ENCODE results near the gene MPPE1.
A peak's percentile ranks its signal among the peaks of the same experiment; 100 is the strongest.

The MPPE1 gene

DNA sequence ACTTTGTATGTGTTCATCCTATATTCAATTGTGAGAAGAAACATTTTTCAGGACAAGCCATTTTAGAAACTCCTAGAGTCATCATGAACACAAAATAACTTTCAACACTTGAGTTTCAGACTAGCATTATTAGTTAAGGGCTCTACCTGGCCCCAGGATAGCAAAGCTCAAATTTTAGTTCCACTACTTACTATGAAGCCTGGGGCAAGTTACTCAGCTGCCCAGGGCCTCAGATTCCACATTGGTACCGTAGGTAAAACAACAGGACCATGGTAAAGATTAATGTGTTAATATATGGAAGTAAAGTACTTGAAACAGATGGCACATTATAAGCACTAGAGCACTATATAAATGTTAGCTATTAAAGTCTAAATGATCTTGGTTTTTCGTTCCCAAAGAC, 19.4 kb downstream of the MPPE1 start:
- no peak overlapping the region for H2BK5ac ChIP-seq (ENCODE audit: low read length)
- no peak overlapping the region for H2BK12ac ChIP-seq (ENCODE audit: low read length)
- H3K4ac ChIP-seq (ENCODE audit: low read length) = no peak overlapping the region
- peaks cover 0 to 2% of the 10 kb centered on the region in 2 donors for H3K4me1 ChIP-seq (ENCODE audit: control insufficient read depth in 2 of 2, insufficient read depth in 1 of 2, low read depth in 1 of 2, low read length in 2 of 2)
- no peak overlapping the region for H3K9ac ChIP-seq (ENCODE audit: low read depth, low read length, poor library complexity)
- H3K4me2 ChIP-seq (ENCODE audit: insufficient read depth, low read length, poor library complexity, severe bottlenecking) = no peak overlapping the region
- no peaks in the 10 kb centered on the region for H3K9me3 ChIP-seq (replicated peaks in 1 of 2; ENCODE audit: control insufficient read depth in 2 of 2, insufficient read depth in 1 of 2, low read depth in 1 of 2, low read length in 2 of 2)
- no peak overlapping the region for H4K8ac ChIP-seq (ENCODE audit: low read depth, low read length)
- H2AFZ ChIP-seq (ENCODE audit: low read length) = no peak overlapping the region
- no peak overlapping the region for H3K14ac ChIP-seq (ENCODE audit: low read length)
- H3K27me3 ChIP-seq (ENCODE audit: control insufficient read depth in 3 of 3, insufficient read depth in 3 of 3, low read depth in 1 of 3, low read length in 3 of 3) = no peaks in the 10 kb centered on the region
- H3K36me3 ChIP-seq (replicated peaks in 1 of 2; ENCODE audit: control insufficient read depth in 2 of 2, insufficient read depth in 2 of 2, low read length in 2 of 2) = peaks cover 4 to 74% of the 10 kb centered on the region in 2 donors
- H2BK15ac ChIP-seq (ENCODE audit: low read length) = no peak overlapping the region
- no CpG with 5 or more reads among the region's 2 CpGs for WGBS, 2 donors (ENCODE audit: extremely low coverage in 2 of 2, insufficient read length in 2 of 2, insufficient replicate concordance in 1 of 2)
- H3K23ac ChIP-seq (ENCODE audit: low read depth, low read length, poor library complexity) = no peak overlapping the region
- no peak overlapping the region for H2AK5ac ChIP-seq (ENCODE audit: low read depth, low read length)
- H4K91ac ChIP-seq (ENCODE audit: low read depth, low read length, poor library complexity) = no peak overlapping the region
- H2BK120ac ChIP-seq (ENCODE audit: low read depth, low read length) = no peak overlapping the region
- no peak overlapping the region for H3K4me3 ChIP-seq (ENCODE audit: low read length in 2 of 2)
- H3K79me1 ChIP-seq (ENCODE audit: low read depth, low read length) = no peaks in the 10 kb centered on the region
- H3K27ac ChIP-seq (replicated peaks; ENCODE audit: low read length) = no peak overlapping the region
- no peak for DNase-seq (ENCODE audit: low spot score)
- H3K18ac ChIP-seq (ENCODE audit: low read length) = no peak overlapping the region

DNA sequence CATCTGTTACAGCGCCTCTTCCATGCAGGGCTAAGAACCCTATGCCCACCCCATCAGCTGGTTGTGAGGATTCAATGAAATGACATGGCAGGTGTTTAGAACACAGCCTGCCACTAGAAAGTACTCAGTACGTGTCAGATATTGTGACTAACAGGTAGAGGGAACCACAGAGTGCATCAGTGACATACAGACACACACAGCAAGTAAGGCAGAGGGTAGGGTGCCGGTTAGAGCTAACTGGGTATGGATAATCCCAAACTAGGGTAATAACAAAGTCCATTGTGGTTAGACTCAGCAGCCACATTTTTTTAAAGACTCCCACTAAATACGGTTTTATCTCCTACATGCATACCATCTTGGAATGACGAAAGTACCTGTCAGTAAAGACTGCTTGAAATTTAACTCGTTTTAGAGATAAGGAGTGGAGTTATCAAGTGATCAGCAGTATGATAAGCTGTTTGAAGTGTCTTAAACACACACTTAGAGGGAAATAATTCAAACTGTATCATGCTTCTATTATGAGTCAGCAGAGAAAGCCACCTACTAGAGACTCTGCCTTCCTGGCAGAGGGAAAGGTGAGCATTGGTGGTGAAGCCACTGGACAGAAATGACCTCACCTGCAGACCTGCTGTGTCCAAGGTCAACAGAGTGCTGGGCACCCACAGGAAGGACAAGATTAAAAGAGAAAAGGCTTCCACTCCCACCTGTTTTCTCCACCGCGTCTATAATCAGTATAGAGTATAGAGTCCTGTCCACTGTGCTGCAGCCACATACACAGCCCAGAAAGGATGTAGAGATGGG, 20.6 kb downstream of the MPPE1 start:
- no peak overlapping the region for H3K4ac ChIP-seq (ENCODE audit: low read length)
- H2AFZ ChIP-seq (ENCODE audit: low read length) = no peak overlapping the region
- H3K4me3 ChIP-seq (ENCODE audit: low read length in 2 of 2) = no peak overlapping the region
- H2BK12ac ChIP-seq (ENCODE audit: low read length) = no peak overlapping the region
- peaks cover 4 to 68% of the 10 kb centered on the region in 2 donors for H3K36me3 ChIP-seq (replicated peaks in 1 of 2; ENCODE audit: control insufficient read depth in 2 of 2, insufficient read depth in 2 of 2, low read length in 2 of 2)
- H3K4me2 ChIP-seq (ENCODE audit: insufficient read depth, low read length, poor library complexity, severe bottlenecking) = no peak overlapping the region
- no peak for DNase-seq (ENCODE audit: low spot score)
- H3K14ac ChIP-seq (ENCODE audit: low read length) = no peak overlapping the region
- no peaks in the 10 kb centered on the region for H3K79me1 ChIP-seq (ENCODE audit: low read depth, low read length)
- no peak overlapping the region for H4K91ac ChIP-seq (ENCODE audit: low read depth, low read length, poor library complexity)
- no peak overlapping the region for H3K9ac ChIP-seq (ENCODE audit: low read depth, low read length, poor library complexity)
- H2AK5ac ChIP-seq (ENCODE audit: low read depth, low read length) = no peak overlapping the region
- no CpG with 5 or more reads among the region's 8 CpGs for WGBS, 2 donors (ENCODE audit: extremely low coverage in 2 of 2, insufficient read length in 2 of 2, insufficient replicate concordance in 1 of 2)
- H2BK5ac ChIP-seq (ENCODE audit: low read length) = no peak overlapping the region
- peaks cover 0 to 2% of the 10 kb centered on the region in 2 donors for H3K4me1 ChIP-seq (ENCODE audit: control insufficient read depth in 2 of 2, insufficient read depth in 1 of 2, low read depth in 1 of 2, low read length in 2 of 2)
- H4K8ac ChIP-seq (ENCODE audit: low read depth, low read length) = no peak overlapping the region
- no peaks in the 10 kb centered on the region for H3K9me3 ChIP-seq (replicated peaks in 1 of 2; ENCODE audit: control insufficient read depth in 2 of 2, insufficient read depth in 1 of 2, low read depth in 1 of 2, low read length in 2 of 2)
- no peak overlapping the region for H3K27ac ChIP-seq (replicated peaks; ENCODE audit: low read length)
- no peak overlapping the region for H2BK15ac ChIP-seq (ENCODE audit: low read length)
- no peaks in the 10 kb centered on the region for H3K27me3 ChIP-seq (ENCODE audit: control insufficient read depth in 3 of 3, insufficient read depth in 3 of 3, low read depth in 1 of 3, low read length in 3 of 3)
- no peak overlapping the region for H2BK120ac ChIP-seq (ENCODE audit: low read depth, low read length)
- no peak overlapping the region for H3K18ac ChIP-seq (ENCODE audit: low read length)
- no peak overlapping the region for H3K23ac ChIP-seq (ENCODE audit: low read depth, low read length, poor library complexity)

DNA sequence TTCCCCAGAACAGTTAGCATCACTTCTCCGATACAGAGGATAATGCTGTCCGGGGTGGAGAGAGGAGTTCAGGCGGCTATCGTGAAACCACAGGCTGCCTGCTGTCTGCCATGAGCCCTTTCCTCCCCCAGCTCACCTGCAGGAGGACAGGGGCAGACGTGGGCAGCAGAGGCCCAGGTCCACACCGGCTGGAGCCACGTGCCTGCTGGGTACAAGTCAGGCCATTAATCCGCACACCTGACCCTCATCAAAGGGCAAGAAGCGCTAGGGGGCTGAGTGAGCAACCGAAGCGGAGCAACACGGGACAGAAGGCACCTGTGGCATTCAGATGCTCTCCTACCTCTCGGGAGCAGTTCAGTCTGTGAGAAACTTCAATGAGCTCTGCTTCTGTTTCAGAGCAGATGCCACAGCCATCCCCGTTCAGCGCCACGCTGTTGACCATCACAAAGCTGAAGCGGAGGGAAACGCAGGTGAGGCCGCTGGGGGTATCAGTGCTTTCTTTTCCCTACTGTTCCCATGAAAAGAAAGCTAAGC, 21.5 kb downstream of the MPPE1 start:
- peak overlapping the region; percentile 10 for H4K8ac ChIP-seq (ENCODE audit: low read depth, low read length)
- no peak overlapping the region for H2AK5ac ChIP-seq (ENCODE audit: low read depth, low read length)
- H3K4ac ChIP-seq (ENCODE audit: low read length) = no peak overlapping the region
- H4K91ac ChIP-seq (ENCODE audit: low read depth, low read length, poor library complexity) = no peak overlapping the region
- H2BK12ac ChIP-seq (ENCODE audit: low read length) = no peak overlapping the region
- H2BK5ac ChIP-seq (ENCODE audit: low read length) = no peak overlapping the region
- H3K79me1 ChIP-seq (ENCODE audit: low read depth, low read length) = no peaks in the 10 kb centered on the region
- H3K4me3 ChIP-seq (ENCODE audit: low read length in 2 of 2) = no peak overlapping the region
- H3K4me2 ChIP-seq (ENCODE audit: insufficient read depth, low read length, poor library complexity, severe bottlenecking) = no peak overlapping the region
- H3K9ac ChIP-seq (ENCODE audit: low read depth, low read length, poor library complexity) = peak overlapping the region; percentile 40
- H3K23ac ChIP-seq (ENCODE audit: low read depth, low read length, poor library complexity) = peak overlapping the region; percentile 75
- H3K9me3 ChIP-seq (replicated peaks in 1 of 2; ENCODE audit: control insufficient read depth in 2 of 2, insufficient read depth in 1 of 2, low read depth in 1 of 2, low read length in 2 of 2) = no peaks in the 10 kb centered on the region
- H2BK120ac ChIP-seq (ENCODE audit: low read depth, low read length) = no peak overlapping the region
- peaks cover 4 to 75% of the 10 kb centered on the region in 2 donors for H3K36me3 ChIP-seq (replicated peaks in 1 of 2; ENCODE audit: control insufficient read depth in 2 of 2, insufficient read depth in 2 of 2, low read length in 2 of 2)
- no peak for DNase-seq (ENCODE audit: low spot score)
- H3K4me1 ChIP-seq (ENCODE audit: control insufficient read depth in 2 of 2, insufficient read depth in 1 of 2, low read depth in 1 of 2, low read length in 2 of 2) = peaks cover 0 to 2% of the 10 kb centered on the region in 2 donors
- no peak overlapping the region for H3K27ac ChIP-seq (replicated peaks; ENCODE audit: low read length)
- no peak overlapping the region for H2AFZ ChIP-seq (ENCODE audit: low read length)
- peak overlapping the region; percentile 35 for H3K18ac ChIP-seq (ENCODE audit: low read length)
- no peaks in the 10 kb centered on the region for H3K27me3 ChIP-seq (ENCODE audit: control insufficient read depth in 3 of 3, insufficient read depth in 3 of 3, low read depth in 1 of 3, low read length in 3 of 3)
- no CpG with 5 or more reads among the region's 19 CpGs for WGBS, 2 donors (ENCODE audit: extremely low coverage in 2 of 2, insufficient read length in 2 of 2, insufficient replicate concordance in 1 of 2)
- H3K14ac ChIP-seq (ENCODE audit: low read length) = no peak overlapping the region
- peak overlapping the region; percentile 27 for H2BK15ac ChIP-seq (ENCODE audit: low read length)

DNA sequence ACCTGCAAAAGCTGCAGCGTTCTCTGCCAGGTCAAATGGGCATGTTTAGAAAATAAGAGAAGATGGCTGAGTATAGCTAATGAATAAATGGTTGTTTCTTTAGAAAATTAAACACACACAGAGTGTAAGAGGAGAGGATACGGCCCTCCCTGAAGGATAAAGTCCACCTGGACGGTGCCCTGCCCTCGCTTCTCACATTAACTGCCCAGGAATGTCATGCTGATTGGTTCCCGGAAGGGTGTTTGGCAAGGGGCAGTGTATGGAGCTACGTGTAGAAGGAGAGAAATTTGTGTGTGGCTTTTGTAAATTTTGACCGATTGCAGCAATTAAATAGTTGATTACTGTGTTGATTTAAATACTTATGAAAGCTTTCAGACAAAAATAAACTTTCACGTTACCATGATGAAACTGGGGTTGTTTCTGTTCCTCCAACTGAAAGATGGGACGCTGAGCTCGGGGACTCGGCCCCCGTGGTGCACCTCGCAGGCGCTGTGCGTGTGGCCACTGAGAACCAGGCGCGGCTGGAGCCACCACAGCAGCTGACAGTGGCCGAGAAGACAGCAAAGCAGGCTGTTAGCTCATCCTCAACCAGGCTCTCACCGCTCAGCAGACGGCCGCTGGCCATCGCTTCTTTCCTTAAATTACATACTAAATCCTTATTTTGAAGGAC, 22.7 kb downstream of the MPPE1 start:
- H3K27ac ChIP-seq (replicated peaks; ENCODE audit: low read length) = no peak overlapping the region
- H3K18ac ChIP-seq (ENCODE audit: low read length) = no peak overlapping the region

More for the DNA sequence above, 22.7 kb downstream of the MPPE1 start:
- no peaks in the 10 kb centered on the region for H3K9me3 ChIP-seq (replicated peaks in 1 of 2; ENCODE audit: control insufficient read depth in 2 of 2, insufficient read depth in 1 of 2, low read depth in 1 of 2, low read length in 2 of 2)
- H3K14ac ChIP-seq (ENCODE audit: low read length) = no peak overlapping the region
- H2AFZ ChIP-seq (ENCODE audit: low read length) = no peak overlapping the region
- H2BK15ac ChIP-seq (ENCODE audit: low read length) = no peak overlapping the region
- peak overlapping the region; percentile 95 for H4K8ac ChIP-seq (ENCODE audit: low read depth, low read length)
- no peak overlapping the region for H3K23ac ChIP-seq (ENCODE audit: low read depth, low read length, poor library complexity)
- no peak overlapping the region for H2BK5ac ChIP-seq (ENCODE audit: low read length)
- H4K91ac ChIP-seq (ENCODE audit: low read depth, low read length, poor library complexity) = no peak overlapping the region
- H3K9ac ChIP-seq (ENCODE audit: low read depth, low read length, poor library complexity) = no peak overlapping the region
- H2BK120ac ChIP-seq (ENCODE audit: low read depth, low read length) = no peak overlapping the region
- H2AK5ac ChIP-seq (ENCODE audit: low read depth, low read length) = no peak overlapping the region
- DNase-seq (ENCODE audit: low spot score) = no peak
- H3K4me1 ChIP-seq (ENCODE audit: control insufficient read depth in 2 of 2, insufficient read depth in 1 of 2, low read depth in 1 of 2, low read length in 2 of 2) = peaks cover 0 to 2% of the 10 kb centered on the region in 2 donors
- H3K4me3 ChIP-seq (ENCODE audit: low read length in 2 of 2) = no peak overlapping the region
- H3K4ac ChIP-seq (ENCODE audit: low read length) = no peak overlapping the region
- peaks cover 4% of the 10 kb centered on the region for H3K79me1 ChIP-seq (ENCODE audit: low read depth, low read length)
- no peaks in the 10 kb centered on the region for H3K27me3 ChIP-seq (ENCODE audit: control insufficient read depth in 3 of 3, insufficient read depth in 3 of 3, low read depth in 1 of 3, low read length in 3 of 3)
- no peak overlapping the region for H3K4me2 ChIP-seq (ENCODE audit: insufficient read depth, low read length, poor library complexity, severe bottlenecking)
- no peak overlapping the region for H2BK12ac ChIP-seq (ENCODE audit: low read length)
- peaks cover 6 to 77% of the 10 kb centered on the region in 2 donors for H3K36me3 ChIP-seq (replicated peaks in 1 of 2; ENCODE audit: control insufficient read depth in 2 of 2, insufficient read depth in 2 of 2, low read length in 2 of 2)
- WGBS, 2 donors (ENCODE audit: extremely low coverage in 2 of 2, insufficient read length in 2 of 2, insufficient replicate concordance in 1 of 2) = no CpG with 5 or more reads among the region's 22 CpGs

All from neuronal stem cell (in vitro differentiated cells).